Stimulated activated CD8-positive, alpha-beta memory T cell treated with anti-CD3 and anti-CD28 coated beads, Interleukin-4, amount 100 ng/mL, for 4 hours (primary cell): Measurements from ENCODE around the gene EFL1.
"Not testable (repeated sequence)": the region's sequence is repeated elsewhere in the genome, so short reads cannot be mapped to it uniquely, and the experiment has no call there.

Experiments used
- DNase-seq, 2 donors: peaks; one replicate each; pipeline ENCODE4 v3.0.0-alpha.2; 2020; ENCODE audit warnings: low read depth in 2 of 2, low spot score in 1 of 2

The EFL1 gene

GRCh38 chr15:82262422-82263026 is at the start of gene EFL1, which contains the start of gene SAXO2:
EFL1 (minus strand) TSS chr15:82262734; CDS start chr15:82261778, 956 bp downstream.
SAXO2 (plus strand) TSS chr15:82262818; CDS start chr15:82262880, 62 bp downstream.
- DNase-seq = peak; percentile 79 to 82

- DNase-seq = not testable (repeated sequence)
These were observed 48.8 kb upstream of the EFL1 start for GRCh38 chr15:82311321-82311720.

GRCh38 chr15:82309802-82310201 is 47.3 kb upstream of the EFL1 start:
- no peak for DNase-seq

- DNase-seq = no peak
These were observed 45.2 kb upstream of the EFL1 start for GRCh38 chr15:82307714-82308081.

- DNase-seq = no peak
These were observed 44.5 kb upstream of the EFL1 start for GRCh38 chr15:82306791-82307713.

GRCh38 chr15:82305621-82306048 is 43.1 kb upstream of the EFL1 start:
- DNase-seq = no peak

- DNase-seq = no peak
These were observed 42.2 kb upstream of the EFL1 start for GRCh38 chr15:82304778-82305090.

- no peak for DNase-seq
These were observed 41.6 kb upstream of the EFL1 start for GRCh38 chr15:82303956-82304777.

GRCh38 chr15:82301296-82302016 is 38.9 kb upstream of the EFL1 start:
- no peak for DNase-seq

GRCh38 chr15:82300883-82301282 is 38.3 kb upstream of the EFL1 start:
- no peak for DNase-seq

- not testable (repeated sequence) for DNase-seq
These were observed 37.8 kb upstream of the EFL1 start for GRCh38 chr15:82300326-82300725.

- not testable (repeated sequence) for DNase-seq
These were observed 37.0 kb upstream of the EFL1 start for GRCh38 chr15:82299511-82299914.

GRCh38 chr15:82298520-82298919 is 36.0 kb upstream of the EFL1 start:
- peak in 1 of 2 donors; percentile 12 for DNase-seq

GRCh38 chr15:82298032-82298431 is 35.5 kb upstream of the EFL1 start:
- no peak for DNase-seq

GRCh38 chr15:82297546-82297945 is 35.0 kb upstream of the EFL1 start:
- DNase-seq = no peak

GRCh38 chr15:82294061-82294690 is 31.6 kb upstream of the EFL1 start:
- no peak for DNase-seq

GRCh38 chr15:82292271-82292670 is 29.7 kb upstream of the EFL1 start:
- no peak for DNase-seq

GRCh38 chr15:82288202-82288601 is 25.7 kb upstream of the EFL1 start:
- not testable (repeated sequence) for DNase-seq

- not testable (repeated sequence) for DNase-seq
These were observed 23.9 kb upstream of the EFL1 start for GRCh38 chr15:82286475-82286874.

GRCh38 chr15:82284381-82284780 is 21.8 kb upstream of the EFL1 start:
- DNase-seq = not testable (repeated sequence)
